ENCODE measurements around the gene PRKCH.
"Not testable (repeated sequence)": the region's sequence is repeated elsewhere in the genome, so short reads cannot be mapped to it uniquely, and the experiment has no call there.

The PRKCH gene

DNA sequence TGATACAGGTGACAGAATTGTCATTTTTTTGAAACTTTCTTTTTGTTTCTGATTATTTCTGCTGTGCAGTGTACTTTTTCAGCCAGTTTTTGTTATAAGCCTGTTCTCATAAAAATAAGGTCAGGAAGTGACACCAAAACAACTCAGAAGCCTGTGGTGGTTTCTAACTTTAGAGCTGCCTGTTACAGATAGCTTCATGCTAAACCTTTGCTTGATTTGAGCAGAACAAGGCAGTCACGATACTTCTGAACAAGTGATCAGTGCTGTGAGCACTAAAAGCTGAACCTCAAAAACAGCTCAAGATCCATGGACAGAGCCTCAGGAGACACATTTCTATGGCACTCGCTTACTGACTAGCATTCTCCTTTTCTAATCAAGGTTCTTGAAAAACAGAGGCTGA lies 82.0 kb downstream of the PRKCH start:
- no peak overlapping the region for H3K4me3 ChIP-seq (ENCODE audit: low read depth, low read length)
- TF ChIP-seq, protein P1, sequence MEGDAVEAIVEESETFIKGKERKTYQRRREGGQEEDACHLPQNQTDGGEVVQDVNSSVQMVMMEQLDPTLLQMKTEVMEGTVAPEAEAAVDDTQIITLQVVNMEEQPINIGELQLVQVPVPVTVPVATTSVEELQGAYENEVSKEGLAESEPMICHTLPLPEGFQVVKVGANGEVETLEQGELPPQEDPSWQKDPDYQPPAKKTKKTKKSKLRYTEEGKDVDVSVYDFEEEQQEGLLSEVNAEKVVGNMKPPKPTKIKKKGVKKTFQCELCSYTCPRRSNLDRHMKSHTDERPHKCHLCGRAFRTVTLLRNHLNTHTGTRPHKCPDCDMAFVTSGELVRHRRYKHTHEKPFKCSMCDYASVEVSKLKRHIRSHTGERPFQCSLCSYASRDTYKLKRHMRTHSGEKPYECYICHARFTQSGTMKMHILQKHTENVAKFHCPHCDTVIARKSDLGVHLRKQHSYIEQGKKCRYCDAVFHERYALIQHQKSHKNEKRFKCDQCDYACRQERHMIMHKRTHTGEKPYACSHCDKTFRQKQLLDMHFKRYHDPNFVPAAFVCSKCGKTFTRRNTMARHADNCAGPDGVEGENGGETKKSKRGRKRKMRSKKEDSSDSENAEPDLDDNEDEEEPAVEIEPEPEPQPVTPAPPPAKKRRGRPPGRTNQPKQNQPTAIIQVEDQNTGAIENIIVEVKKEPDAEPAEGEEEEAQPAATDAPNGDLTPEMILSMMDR (IDR thresholded peaks at IDR 0.05; ENCODE audit: borderline replicate concordance, insufficient read depth, low read depth, low read length) = no peak

DNA sequence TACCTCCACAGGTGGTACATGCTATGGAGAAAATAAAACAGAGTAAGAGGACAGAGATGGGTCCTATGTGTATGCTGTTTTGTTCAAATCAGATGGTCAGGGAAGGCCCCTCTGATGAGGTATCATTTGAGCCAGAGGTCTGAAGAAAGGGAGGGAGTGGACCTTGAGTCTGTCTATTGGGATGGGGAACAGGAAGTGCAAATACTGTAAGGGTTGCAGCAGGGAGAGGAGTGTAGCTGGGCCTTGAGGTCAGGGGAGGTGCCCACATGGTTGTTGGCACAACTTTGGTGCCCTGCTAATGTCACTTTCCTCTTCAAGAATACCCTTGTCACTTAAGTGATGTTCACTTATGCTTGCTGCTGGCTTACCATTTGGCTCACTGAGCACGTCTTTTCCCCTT lies 83.3 kb downstream of the PRKCH start:
- TF ChIP-seq, protein P1 (IDR thresholded peaks at IDR 0.05; ENCODE audit: borderline replicate concordance, insufficient read depth, low read depth, low read length) = no peak
- no peak overlapping the region for H3K4me3 ChIP-seq (ENCODE audit: low read depth, low read length)

DNA sequence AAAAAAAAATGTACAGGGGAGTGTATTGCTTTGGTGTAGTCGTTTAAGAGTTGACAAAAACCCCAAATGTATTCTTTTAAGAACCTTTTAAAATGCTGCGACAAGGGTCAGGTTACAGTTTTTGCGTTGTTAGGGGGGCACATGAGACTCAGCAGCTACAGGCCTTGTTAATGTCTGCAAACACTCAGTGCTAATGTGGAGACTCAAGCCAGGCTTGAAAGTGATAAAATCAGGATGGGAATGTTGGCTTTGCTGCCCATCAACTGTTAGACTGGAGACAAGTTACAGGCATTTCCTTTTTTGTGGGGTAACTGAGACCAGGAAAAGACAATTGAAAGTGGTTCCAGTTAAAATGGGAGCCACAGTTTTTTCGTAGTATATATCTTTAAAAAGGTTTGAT lies 84.8 kb downstream of the PRKCH start:
- H3K4me3 ChIP-seq (ENCODE audit: low read depth, low read length) = no peak overlapping the region
- TF ChIP-seq, protein P1 (IDR thresholded peaks at IDR 0.05; ENCODE audit: borderline replicate concordance, insufficient read depth, low read depth, low read length) = no peak

DNA sequence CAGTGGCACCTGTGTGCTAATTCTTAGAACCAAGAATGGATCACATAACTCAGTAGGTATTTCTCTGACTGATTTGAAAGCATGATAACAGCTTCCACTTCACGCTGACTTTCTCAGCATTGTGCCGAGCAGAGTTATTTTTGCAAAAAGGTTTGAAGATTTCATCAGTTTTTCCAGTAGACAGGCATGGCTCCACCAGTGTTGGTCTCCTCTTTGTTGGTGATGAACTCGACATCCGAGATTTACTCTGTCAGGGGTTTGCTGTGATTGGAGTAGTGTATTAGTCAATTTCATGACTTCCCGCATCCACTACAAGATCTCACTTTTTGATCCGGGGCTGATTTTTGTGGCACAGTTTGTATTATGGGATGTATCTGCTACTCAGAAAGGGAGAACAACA lies 85.3 kb downstream of the PRKCH start:
- TF ChIP-seq, protein P1 (IDR thresholded peaks at IDR 0.05; ENCODE audit: borderline replicate concordance, insufficient read depth, low read depth, low read length) = no peak

DNA sequence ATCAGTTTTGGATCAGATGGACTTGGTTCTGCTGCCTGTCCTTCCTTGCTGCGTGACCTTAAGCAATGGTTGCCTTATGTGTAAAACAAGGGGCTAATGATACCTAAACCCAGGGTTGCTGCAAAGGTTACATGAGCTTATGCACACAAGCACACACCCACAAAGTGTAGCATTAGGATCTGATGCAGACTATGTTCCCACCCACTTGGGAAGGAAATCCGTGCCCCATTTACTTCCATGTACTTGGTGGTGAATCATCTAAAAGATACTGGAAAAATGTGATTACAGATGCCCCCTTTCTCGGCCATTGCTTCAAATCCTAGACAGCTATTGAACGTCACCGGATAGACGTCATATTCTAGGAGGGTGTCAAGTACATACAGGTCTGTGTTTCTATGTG lies 87.1 kb downstream of the PRKCH start:
- no peak overlapping the region for H3K4me3 ChIP-seq (ENCODE audit: low read depth, low read length)
- TF ChIP-seq, protein P1 (IDR thresholded peaks at IDR 0.05; ENCODE audit: borderline replicate concordance, insufficient read depth, low read depth, low read length) = no peak

More for the DNA sequence above, 85.3 kb downstream of the PRKCH start:
- no peak overlapping the region for H3K4me3 ChIP-seq (ENCODE audit: low read depth, low read length)

DNA sequence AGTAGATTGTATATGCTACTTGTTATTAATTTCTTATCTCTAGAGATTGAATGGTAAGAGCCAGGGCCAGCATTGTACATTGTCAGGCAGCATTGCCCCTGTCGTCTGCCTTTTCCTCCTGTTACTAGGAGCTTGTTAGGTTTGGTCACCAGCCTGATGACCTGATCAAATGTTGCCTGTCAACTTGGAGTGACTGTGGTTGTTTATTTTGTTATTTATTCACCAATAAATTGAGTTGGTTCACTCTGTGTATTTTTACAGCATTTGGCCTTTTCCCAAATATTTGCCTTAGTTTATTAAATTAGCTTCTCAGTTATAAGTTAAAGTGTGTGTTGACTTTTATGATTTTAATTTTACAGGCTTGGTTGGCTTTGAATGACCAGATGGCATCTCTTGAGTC lies 88.4 kb downstream of the PRKCH start:
- H3K4me3 ChIP-seq (ENCODE audit: low read depth, low read length) = no peak overlapping the region
- TF ChIP-seq, protein P1 (IDR thresholded peaks at IDR 0.05; ENCODE audit: borderline replicate concordance, insufficient read depth, low read depth, low read length) = no peak

DNA sequence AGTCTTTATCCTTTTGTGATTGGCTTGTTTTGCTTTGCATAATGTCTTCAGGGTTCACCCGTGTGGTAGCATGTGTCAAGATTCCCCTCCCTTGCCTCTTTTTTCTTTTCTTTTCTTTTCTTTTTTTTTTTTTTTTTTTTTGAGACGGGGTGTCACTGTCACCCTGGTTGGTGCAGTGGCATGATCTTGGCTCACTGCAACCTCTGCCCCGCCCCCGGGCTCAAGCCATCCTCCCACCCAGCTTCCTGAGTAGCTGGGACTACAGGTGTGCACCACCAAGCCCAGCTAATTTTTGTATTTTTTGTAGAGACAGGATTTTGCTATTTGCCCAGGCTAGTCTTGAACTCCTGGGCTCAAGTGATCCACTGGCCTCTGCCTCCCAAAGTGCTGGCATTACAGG lies 94.6 kb downstream of the PRKCH start:
- not testable (repeated sequence) for H3K4me3 ChIP-seq (ENCODE audit: low read depth, low read length)

DNA sequence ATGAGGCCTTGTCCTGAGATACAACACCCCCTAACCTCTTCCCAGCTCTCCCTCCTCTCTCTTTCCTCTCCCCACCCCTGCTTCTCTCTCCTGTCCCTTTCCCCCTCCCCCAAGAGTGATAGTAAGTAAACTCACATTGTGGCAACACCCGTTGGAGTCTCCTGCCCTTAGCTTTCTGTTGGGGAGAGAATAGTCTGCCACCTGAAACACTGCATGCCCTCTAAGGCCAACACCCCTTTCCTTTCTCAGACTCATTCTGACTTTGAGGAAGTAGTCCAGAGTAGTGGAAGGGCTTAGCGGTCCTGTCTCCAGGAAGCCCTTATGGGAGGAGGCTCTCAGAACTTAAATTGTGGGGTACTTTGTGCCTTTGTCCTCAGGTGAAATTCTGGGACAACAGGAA lies 95.2 kb downstream of the PRKCH start:
- TF ChIP-seq, protein P1 (IDR thresholded peaks at IDR 0.05; ENCODE audit: borderline replicate concordance, insufficient read depth, low read depth, low read length) = no peak
- H3K4me3 ChIP-seq (ENCODE audit: low read depth, low read length) = no peak overlapping the region
